ENCODE measurements around the gene P2RY11. TPM values are rescaled to one million over a fixed set of nuclear protein-coding genes. Genes with fewer than 3 reads are reported as not detected.

P2RY11 gene
- total RNA-seq, 2 donors from 2014 or later: 2.9 to 3.6 TPM

DNA sequence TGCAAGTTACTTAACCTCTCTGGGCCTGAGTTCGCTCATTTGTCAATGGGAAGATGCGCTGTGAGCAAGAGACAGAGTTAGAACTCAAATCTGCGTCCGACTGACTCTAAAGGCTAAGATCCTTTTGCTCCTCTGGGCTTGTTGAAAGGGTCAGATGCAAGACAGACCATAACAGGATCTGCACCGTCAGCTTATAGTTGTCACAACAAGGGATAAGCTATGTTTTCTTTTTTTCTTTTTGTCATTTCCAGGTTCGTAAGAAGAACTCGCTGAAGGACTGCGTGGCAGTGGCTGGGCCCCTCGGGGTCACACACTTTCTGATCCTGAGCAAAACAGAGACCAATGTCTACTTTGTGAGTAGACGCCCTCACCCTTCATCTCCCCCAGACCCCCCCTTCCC, 4.2 kb upstream of the P2RY11 start:
- Histone ChIP-seq H3K9me3 (no peaks in the 10 kb centered on the region), H3K27me3 (no peaks in the 10 kb centered on the region), H3K36me3 (replicated peaks in 1 of 2; ENCODE audit: insufficient read depth in 1 of 2, low read depth in 2 of 2) (peaks cover 24 to 30% of the 10 kb centered on the region in 2 donors), H3K27ac (no peak overlapping the region), H3K4me1 (peaks cover 22% of the 10 kb centered on the region), H3K4me3 (peak overlapping the region in 1 of 2 donors; percentile 54)
- no peak for DNase-seq
- intact Hi-C loops (cut with DNase I): no loop called here
- 75 to 86% methylated on average over 10 of the region's 10 CpGs for WGBS, 2 donors
- TF ChIP-seq POLR2A (IDR thresholded peaks at IDR 0.05): no peak
- TF ChIP-seq, protein P1, sequence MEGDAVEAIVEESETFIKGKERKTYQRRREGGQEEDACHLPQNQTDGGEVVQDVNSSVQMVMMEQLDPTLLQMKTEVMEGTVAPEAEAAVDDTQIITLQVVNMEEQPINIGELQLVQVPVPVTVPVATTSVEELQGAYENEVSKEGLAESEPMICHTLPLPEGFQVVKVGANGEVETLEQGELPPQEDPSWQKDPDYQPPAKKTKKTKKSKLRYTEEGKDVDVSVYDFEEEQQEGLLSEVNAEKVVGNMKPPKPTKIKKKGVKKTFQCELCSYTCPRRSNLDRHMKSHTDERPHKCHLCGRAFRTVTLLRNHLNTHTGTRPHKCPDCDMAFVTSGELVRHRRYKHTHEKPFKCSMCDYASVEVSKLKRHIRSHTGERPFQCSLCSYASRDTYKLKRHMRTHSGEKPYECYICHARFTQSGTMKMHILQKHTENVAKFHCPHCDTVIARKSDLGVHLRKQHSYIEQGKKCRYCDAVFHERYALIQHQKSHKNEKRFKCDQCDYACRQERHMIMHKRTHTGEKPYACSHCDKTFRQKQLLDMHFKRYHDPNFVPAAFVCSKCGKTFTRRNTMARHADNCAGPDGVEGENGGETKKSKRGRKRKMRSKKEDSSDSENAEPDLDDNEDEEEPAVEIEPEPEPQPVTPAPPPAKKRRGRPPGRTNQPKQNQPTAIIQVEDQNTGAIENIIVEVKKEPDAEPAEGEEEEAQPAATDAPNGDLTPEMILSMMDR (IDR thresholded peaks at IDR 0.05): no peak
- no peak for ATAC-seq

DNA sequence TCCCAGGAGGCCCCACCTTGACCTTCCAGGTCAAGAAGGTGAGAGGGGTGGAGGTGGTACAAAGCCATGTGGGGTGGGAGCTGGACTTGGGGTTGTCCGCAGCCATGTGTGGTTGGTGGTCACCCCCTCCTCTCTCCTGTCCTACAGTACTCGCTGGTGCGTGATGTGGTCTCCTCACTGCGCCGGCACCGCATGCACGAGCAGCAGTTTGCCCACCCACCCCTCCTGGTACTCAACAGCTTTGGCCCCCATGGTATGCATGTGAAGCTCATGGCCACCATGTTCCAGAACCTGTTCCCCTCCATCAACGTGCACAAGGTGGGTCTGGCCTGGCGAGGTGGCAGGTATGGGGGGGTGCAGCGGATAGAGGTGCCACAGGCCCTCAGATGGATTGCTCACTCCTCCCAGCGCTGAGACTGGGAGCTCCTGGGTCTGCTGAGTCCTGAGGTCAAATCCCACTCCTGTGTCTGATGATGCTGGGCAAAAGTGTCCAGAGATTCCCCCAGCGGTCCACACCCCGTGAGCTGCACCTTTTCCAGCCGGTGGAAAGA, 3.6 kb upstream of the P2RY11 start:
- Histone ChIP-seq H3K4me3 (no peak overlapping the region), H3K27ac (no peak overlapping the region), H3K27me3 (no peaks in the 10 kb centered on the region), H3K9me3 (no peaks in the 10 kb centered on the region), H3K36me3 (replicated peaks in 1 of 2; ENCODE audit: insufficient read depth in 1 of 2, low read depth in 2 of 2) (peaks cover 24 to 30% of the 10 kb centered on the region in 2 donors), H3K4me1 (peaks cover 28% of the 10 kb centered on the region)
- WGBS, 2 donors: 82 to 96% methylated on average over 10 to 12 of the region's 14 CpGs
- DNase-seq: no peak
- intact Hi-C loops (cut with DNase I): no loop called here
- TF ChIP-seq, protein P1 (IDR thresholded peaks at IDR 0.05): no peak
- no peak for TF ChIP-seq POLR2A (IDR thresholded peaks at IDR 0.05)
- ATAC-seq: no peak

DNA sequence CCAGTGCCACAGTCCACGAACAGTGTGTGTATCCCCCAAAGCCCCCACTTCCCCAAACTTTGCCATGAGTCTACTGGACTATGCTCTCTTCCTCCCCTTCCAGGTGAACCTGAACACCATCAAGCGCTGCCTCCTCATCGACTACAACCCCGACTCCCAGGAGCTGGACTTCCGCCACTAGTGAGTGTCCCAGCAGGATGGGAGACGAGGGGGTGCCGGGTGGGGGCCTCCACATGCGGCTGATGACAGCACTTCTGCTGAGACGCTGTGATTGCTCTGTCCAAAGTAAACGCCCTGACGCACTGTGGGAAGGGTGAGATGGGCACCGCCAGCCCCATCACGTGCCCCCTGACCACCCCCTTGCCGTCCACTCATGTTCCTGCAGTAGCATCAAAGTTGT, 2.0 kb upstream of the P2RY11 start:
- TF ChIP-seq, protein P1 (IDR thresholded peaks at IDR 0.05): no peak
- TF ChIP-seq POLR2A (IDR thresholded peaks at IDR 0.05): no peak
- no peak for DNase-seq
- ATAC-seq: no peak
- no peak overlapping the region for H3K4me3 ChIP-seq
- no peak overlapping the region for H3K27ac ChIP-seq
- H3K4me1 ChIP-seq: peaks cover 36% of the 10 kb centered on the region
- H3K27me3 ChIP-seq: no peaks in the 10 kb centered on the region
- intact Hi-C loops (cut with DNase I): no loop called here
- WGBS, 2 donors: 88 to 96% methylated on average over 11 to 14 of the region's 14 CpGs
- H3K36me3 ChIP-seq (replicated peaks in 1 of 2; ENCODE audit: insufficient read depth in 1 of 2, low read depth in 2 of 2): peaks cover 24 to 30% of the 10 kb centered on the region in 2 donors
- H3K9me3 ChIP-seq: no peaks in the 10 kb centered on the region

DNA sequence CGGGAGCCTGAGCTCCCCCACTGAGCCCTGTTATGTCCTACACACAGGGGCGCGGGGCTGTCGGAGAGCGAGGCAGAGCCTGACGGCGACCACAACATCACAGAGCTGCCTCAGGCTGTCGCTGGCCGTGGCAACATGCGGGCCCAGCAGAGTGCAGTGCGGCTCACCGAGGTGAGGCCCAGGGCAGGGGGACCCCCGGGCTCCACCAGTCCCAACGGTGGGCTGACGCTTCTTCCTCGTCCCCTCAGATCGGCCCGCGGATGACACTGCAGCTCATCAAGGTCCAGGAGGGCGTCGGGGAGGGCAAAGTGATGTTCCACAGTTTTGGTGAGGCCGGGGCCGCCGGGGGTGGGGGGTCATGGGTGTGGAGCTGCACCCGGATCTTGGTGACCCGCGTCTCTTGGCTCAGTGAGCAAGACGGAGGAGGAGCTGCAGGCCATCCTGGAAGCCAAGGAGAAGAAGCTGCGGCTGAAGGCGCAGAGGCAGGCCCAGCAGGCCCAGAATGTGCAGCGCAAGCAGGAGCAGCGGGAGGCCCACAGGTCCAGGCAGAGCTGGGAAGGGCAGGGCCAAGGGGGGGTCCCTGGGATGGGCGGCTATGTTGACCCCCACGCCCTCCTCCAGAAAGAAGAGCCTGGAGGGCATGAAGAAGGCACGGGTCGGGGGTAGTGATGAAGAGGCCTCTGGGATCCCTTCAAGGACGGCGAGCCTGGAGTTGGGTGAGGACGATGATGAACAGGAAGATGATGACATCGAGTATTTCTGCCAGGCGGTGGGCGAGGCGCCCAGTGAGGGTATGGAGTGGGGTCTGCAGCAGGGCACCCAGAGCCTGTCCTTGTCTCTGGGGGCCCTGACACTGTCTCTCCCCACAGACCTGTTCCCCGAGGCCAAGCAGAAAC, 1.2 kb upstream of the P2RY11 start:
- Histone ChIP-seq H3K36me3 (replicated peaks in 1 of 2; ENCODE audit: insufficient read depth in 1 of 2, low read depth in 2 of 2) (peaks cover 24 to 36% of the 10 kb centered on the region in 2 donors), H3K4me3 (no peak overlapping the region), H3K4me1 (peaks cover 36% of the 10 kb centered on the region), H3K9me3 (no peaks in the 10 kb centered on the region), H3K27ac (no peak overlapping the region), H3K27me3 (no peaks in the 10 kb centered on the region)
- intact Hi-C loops (cut with DNase I): loop anchor here (5.0 kb wide), 1 partner anchor 183 kb away; no protein-coding TSS in a partner anchor
- no peak for ATAC-seq
- TF ChIP-seq, protein P1 (IDR thresholded peaks at IDR 0.05): no peak
- no peak for TF ChIP-seq POLR2A (IDR thresholded peaks at IDR 0.05)
- WGBS, 2 donors: 91 to 94% methylated on average over 34 to 42 of the region's 44 CpGs
- DNase-seq: no peak

Measured in body of pancreas (tissue), 4 donors.